SK-N-SH treated with all-trans-retinoic acid at 6 μM for 48 hours (cell line): ENCODE results near the gene KRTAP1-4.

Source experiments
- ATAC-seq: fragments of 200-7000 bp; cut with Tn5 transposase; 3 replicates; pipeline ENCODE4 v1.9.1; 2020; ENCODE audit warnings: mild to moderate bottlenecking, moderate library complexity
- ARNTL ChIP-seq: fragments of 450-650 bp; formaldehyde crosslinking; IDR thresholded peaks from 2 replicates; pipeline ENCODE4 v1.5.0; 2020; ENCODE audit warnings: low read depth, mild to moderate bottlenecking, moderate library complexity, borderline replicate concordance
- BACH2 ChIP-seq: fragments of 250-450 bp; sonication (Bioruptor Pico); IDR thresholded peaks from 2 replicates; pipeline ENCODE4 v1.9.0; 2021; ENCODE audit warnings: mild to moderate bottlenecking, borderline replicate concordance
- CSDC2 ChIP-seq: fragments of 250-450 bp; sonication (Bioruptor Pico); IDR thresholded peaks from 2 replicates; pipeline ENCODE4 v1.5.0; 2020; ENCODE audit warnings: mild to moderate bottlenecking, moderate library complexity
- ESRRG ChIP-seq: fragments of 250-450 bp; sonication (Bioruptor Pico); IDR thresholded peaks from 2 replicates; pipeline ENCODE4 v1.6.1; 2021; ENCODE audit warnings: mild to moderate bottlenecking
- ISL1 ChIP-seq: fragments of 250-450 bp; sonication (Bioruptor Pico); IDR thresholded peaks from 2 replicates; pipeline ENCODE4 v2.1.2; 2022; ENCODE audit warnings: mild to moderate bottlenecking, moderate library complexity
- OSR1 ChIP-seq: fragments of 250-450 bp; sonication (Bioruptor Pico); IDR thresholded peaks from 2 replicates; pipeline ENCODE4 v1.8.0; 2022; ENCODE audit warnings: moderate library complexity, mild to moderate bottlenecking, inconsistent platforms
- PPARA ChIP-seq: fragments of 250-450 bp; sonication (Bioruptor Pico); IDR thresholded peaks from 2 replicates; pipeline ENCODE4 v1.5.0; 2020; ENCODE audit warnings: mild to moderate bottlenecking, borderline replicate concordance
- RARB ChIP-seq: fragments of 250-450 bp; sonication (Bioruptor Pico); IDR thresholded peaks from 2 replicates; pipeline ENCODE4 v1.8.0; 2021; ENCODE audit warnings: mild to moderate bottlenecking, moderate library complexity
- SNAI2 ChIP-seq: fragments of 250-450 bp; sonication (Bioruptor Pico); IDR thresholded peaks from 2 replicates; pipeline ENCODE4 v1.5.0; 2020; ENCODE audit warnings: mild to moderate bottlenecking, moderate library complexity
- TCF4 ChIP-seq: fragments of 250-450 bp; sonication (Bioruptor Pico); IDR thresholded peaks from 2 replicates; pipeline ENCODE4 v1.8.0; 2021; ENCODE audit warnings: mild to moderate bottlenecking, moderate library complexity, borderline replicate concordance
- TOX ChIP-seq: fragments of 250-450 bp; sonication (Bioruptor Pico); IDR thresholded peaks from 2 replicates; pipeline ENCODE4 v1.8.0; 2021; ENCODE audit warnings: mild to moderate bottlenecking, moderate library complexity, borderline replicate concordance
- ZC3H10 ChIP-seq: fragments of 250-450 bp; sonication (Bioruptor Pico); IDR thresholded peaks from 2 replicates; pipeline ENCODE4 v1.5.1; 2021; ENCODE audit warnings: mild to moderate bottlenecking, moderate library complexity
- ZFP3 ChIP-seq: fragments of 250-450 bp; sonication (Bioruptor Pico); IDR thresholded peaks from 2 replicates; pipeline ENCODE4 v1.5.0; 2020; ENCODE audit warnings: mild to moderate bottlenecking, moderate library complexity
- ZNF565 ChIP-seq: fragments of 450-650 bp; formaldehyde crosslinking; conservative IDR thresholded peaks from 2 replicates; pipeline ENCODE4 v1.5.0; 2020; ENCODE audit warnings: low read depth, mild to moderate bottlenecking, moderate library complexity
- ZNF70 ChIP-seq: fragments of 450-650 bp; formaldehyde crosslinking; IDR thresholded peaks from 2 replicates; pipeline ENCODE4 v1.5.0; 2020; ENCODE audit warnings: mild to moderate bottlenecking, moderate library complexity
- TF ChIP-seq, protein P1 (sequence below): fragments of 250-450 bp; sonication (Bioruptor Pico); IDR thresholded peaks from 2 replicates; pipeline ENCODE4 v1.5.1; 2020; ENCODE audit warnings: low read depth, mild to moderate bottlenecking, moderate library complexity
- TF ChIP-seq, protein P2 (sequence below): fragments of 250-450 bp; sonication (Bioruptor Pico); IDR thresholded peaks from 2 replicates; pipeline ENCODE4 v1.8.0; 2021; ENCODE audit warnings: low read depth, mild to moderate bottlenecking, moderate library complexity, borderline replicate concordance
- TF ChIP-seq, protein P3 (sequence below): fragments of 250-450 bp; sonication (Bioruptor Pico); IDR thresholded peaks from 2 replicates; pipeline ENCODE4 v1.5.0; 2020; ENCODE audit warnings: mild to moderate bottlenecking, moderate library complexity
- TF ChIP-seq, protein P4 (sequence below): fragments of 250-450 bp; sonication (Bioruptor Pico); IDR thresholded peaks from 2 replicates; pipeline ENCODE4 v1.5.1; 2021; ENCODE audit warnings: mild to moderate bottlenecking, moderate library complexity
- TF ChIP-seq, protein P5 (sequence below): fragments of 250-450 bp; sonication (Bioruptor Pico); IDR thresholded peaks from 2 replicates; pipeline ENCODE4 v1.8.0; 2020; ENCODE audit warnings: mild to moderate bottlenecking, moderate library complexity, borderline replicate concordance

Gene KRTAP1-4

DNA sequence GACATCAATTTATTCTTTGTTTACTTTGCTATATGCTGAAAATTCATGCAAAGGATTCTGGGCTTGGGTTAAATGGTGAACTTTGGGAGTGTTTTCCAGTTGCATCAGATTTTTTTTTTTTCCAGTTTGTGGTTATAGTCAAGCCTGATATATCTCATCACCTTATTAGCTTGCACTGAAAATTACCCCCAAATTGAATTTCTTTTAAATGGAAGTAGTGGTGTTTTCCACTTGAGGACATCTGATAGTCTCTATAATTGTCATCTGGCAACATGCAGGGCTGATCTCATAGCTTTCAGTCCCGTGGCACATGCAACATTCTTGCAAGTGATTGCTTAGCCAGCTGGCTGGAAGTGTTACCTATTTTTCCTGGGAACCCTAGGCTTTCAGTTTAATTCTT lies 16.4 kb downstream of the KRTAP1-4 start (continued):
- TF ChIP-seq, protein P1, sequence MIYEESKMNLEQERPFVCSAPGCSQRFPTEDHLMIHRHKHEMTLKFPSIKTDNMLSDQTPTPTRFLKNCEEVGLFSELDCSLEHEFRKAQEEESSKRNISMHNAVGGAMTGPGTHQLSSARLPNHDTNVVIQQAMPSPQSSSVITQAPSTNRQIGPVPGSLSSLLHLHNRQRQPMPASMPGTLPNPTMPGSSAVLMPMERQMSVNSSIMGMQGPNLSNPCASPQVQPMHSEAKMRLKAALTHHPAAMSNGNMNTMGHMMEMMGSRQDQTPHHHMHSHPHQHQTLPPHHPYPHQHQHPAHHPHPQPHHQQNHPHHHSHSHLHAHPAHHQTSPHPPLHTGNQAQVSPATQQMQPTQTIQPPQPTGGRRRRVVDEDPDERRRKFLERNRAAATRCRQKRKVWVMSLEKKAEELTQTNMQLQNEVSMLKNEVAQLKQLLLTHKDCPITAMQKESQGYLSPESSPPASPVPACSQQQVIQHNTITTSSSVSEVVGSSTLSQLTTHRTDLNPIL (CRISPR knock-in tag) = no peak
- TF ChIP-seq ESRRG (no peak), ZNF565 (CRISPR knock-in tag) (no peak), CSDC2 (no peak), OSR1 (CRISPR knock-in tag) (no peak), PPARA (no peak), BACH2 (CRISPR knock-in tag) (no peak)

DNA sequence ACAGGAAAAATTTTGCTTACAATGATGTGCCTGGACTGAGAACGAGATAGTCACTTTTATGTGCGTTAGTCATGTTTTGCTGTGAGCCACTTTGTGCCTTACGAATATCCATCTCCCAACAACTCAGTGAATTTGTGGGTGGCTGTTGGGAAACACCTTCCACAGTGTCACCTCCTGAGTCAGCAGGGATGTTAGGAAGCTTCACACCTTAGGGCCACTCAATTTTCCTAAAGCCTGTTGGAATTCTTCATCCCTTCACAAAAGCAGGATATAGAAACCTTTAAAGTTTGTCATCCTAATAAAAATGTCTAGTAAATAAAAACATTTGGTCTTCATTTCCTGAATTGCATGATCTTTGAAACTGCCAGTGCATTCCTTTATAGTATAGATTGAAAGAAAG lies 16.8 kb downstream of the KRTAP1-4 start:
- TF ChIP-seq OSR1 (CRISPR knock-in tag) (no peak), ESRRG (no peak), ZNF565 (CRISPR knock-in tag) (no peak)
- TF ChIP-seq, all 23 proteins: peak for 0
- ATAC-seq = no peak

DNA sequence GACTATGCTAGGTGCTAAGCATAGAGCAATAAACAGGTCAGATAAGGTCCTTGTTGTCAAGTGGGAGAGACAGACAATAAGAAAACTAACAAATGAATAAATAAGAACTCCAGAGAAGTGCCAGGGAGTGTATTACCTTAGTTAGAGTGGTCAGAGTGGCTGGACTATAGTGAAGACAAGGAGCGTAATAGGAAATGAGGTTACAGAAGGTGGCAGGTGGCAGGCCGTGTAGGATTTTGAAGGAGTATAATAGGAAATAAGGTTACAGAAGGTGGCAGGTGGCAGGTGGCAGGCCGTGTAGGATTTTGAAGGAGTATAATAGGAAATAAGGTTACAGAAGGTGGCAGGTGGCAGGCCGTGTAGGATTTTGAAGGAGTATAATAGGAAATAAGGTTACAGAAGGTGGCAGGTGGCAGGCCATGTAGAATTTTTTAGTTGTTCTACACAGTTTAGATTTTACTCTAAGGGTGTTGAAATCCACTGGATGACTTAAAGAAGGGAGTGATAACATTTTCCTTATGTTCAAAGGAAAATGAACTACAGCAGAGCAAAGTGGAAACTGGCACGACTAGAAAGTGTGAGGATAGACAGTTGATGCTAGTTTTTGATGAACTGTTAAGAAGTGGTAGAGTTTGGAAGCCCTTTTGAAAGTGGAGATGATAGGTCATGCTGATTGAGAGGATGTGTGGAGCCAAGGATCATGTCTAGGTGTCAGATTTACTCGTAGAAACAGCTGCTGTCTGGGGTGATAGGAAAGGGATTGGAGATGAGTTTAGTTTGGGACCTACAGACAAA lies 17.5 kb downstream of the KRTAP1-4 start:
- no peak for ATAC-seq
- TF ChIP-seq ZC3H10 (CRISPR knock-in tag) (no peak), BACH2 (CRISPR knock-in tag) (no peak), ISL1 (CRISPR knock-in tag) (no peak), PPARA (no peak), TCF4 (CRISPR knock-in tag) (no peak), RARB (CRISPR knock-in tag) (no peak), ZNF70 (no peak), ESRRG (no peak), SNAI2 (CRISPR knock-in tag) (no peak), ZFP3 (CRISPR knock-in tag) (no peak)

DNA sequence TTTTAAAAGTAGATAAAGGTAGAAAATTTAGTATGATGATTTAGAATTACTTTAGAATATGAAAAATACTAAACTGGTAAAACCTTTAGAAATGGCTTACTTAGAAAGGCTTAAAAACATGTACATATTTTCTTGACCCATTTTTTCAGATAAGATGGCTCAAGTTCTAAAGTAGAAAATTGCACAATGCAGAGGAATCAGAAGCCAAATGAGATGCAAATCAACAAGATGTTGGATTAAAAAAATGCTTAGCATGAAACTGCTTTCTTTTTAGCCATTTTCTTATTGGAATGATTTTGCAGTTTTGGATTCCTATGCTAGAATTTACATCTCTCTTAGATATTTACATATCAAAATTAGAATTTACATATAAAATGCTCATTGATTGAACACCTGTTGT lies 19.6 kb downstream of the KRTAP1-4 start:
- no peak for TF ChIP-seq ZC3H10 (CRISPR knock-in tag)
- no peak for TF ChIP-seq OSR1 (CRISPR knock-in tag)
- TF ChIP-seq PPARA = no peak
- TF ChIP-seq, protein P1 (CRISPR knock-in tag) = no peak
- TF ChIP-seq RARB (CRISPR knock-in tag) = no peak
- TF ChIP-seq, protein P2, sequence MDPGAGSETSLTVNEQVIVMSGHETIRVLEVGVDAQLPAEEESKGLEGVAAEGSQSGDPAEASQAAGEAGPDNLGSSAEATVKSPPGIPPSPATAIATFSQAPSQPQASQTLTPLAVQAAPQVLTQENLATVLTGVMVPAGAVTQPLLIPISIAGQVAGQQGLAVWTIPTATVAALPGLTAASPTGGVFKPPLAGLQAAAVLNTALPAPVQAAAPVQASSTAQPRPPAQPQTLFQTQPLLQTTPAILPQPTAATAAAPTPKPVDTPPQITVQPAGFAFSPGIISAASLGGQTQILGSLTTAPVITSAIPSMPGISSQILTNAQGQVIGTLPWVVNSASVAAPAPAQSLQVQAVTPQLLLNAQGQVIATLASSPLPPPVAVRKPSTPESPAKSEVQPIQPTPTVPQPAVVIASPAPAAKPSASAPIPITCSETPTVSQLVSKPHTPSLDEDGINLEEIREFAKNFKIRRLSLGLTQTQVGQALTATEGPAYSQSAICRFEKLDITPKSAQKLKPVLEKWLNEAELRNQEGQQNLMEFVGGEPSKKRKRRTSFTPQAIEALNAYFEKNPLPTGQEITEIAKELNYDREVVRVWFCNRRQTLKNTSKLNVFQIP = no peak
- TF ChIP-seq TOX = no peak
- TF ChIP-seq, protein P3, sequence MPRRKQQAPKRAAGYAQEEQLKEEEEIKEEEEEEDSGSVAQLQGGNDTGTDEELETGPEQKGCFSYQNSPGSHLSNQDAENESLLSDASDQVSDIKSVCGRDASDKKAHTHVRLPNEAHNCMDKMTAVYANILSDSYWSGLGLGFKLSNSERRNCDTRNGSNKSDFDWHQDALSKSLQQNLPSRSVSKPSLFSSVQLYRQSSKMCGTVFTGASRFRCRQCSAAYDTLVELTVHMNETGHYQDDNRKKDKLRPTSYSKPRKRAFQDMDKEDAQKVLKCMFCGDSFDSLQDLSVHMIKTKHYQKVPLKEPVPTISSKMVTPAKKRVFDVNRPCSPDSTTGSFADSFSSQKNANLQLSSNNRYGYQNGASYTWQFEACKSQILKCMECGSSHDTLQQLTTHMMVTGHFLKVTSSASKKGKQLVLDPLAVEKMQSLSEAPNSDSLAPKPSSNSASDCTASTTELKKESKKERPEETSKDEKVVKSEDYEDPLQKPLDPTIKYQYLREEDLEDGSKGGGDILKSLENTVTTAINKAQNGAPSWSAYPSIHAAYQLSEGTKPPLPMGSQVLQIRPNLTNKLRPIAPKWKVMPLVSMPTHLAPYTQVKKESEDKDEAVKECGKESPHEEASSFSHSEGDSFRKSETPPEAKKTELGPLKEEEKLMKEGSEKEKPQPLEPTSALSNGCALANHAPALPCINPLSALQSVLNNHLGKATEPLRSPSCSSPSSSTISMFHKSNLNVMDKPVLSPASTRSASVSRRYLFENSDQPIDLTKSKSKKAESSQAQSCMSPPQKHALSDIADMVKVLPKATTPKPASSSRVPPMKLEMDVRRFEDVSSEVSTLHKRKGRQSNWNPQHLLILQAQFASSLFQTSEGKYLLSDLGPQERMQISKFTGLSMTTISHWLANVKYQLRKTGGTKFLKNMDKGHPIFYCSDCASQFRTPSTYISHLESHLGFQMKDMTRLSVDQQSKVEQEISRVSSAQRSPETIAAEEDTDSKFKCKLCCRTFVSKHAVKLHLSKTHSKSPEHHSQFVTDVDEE (CRISPR knock-in tag) = no peak
- no peak for TF ChIP-seq ARNTL (CRISPR knock-in tag)
- TF ChIP-seq, protein P4, sequence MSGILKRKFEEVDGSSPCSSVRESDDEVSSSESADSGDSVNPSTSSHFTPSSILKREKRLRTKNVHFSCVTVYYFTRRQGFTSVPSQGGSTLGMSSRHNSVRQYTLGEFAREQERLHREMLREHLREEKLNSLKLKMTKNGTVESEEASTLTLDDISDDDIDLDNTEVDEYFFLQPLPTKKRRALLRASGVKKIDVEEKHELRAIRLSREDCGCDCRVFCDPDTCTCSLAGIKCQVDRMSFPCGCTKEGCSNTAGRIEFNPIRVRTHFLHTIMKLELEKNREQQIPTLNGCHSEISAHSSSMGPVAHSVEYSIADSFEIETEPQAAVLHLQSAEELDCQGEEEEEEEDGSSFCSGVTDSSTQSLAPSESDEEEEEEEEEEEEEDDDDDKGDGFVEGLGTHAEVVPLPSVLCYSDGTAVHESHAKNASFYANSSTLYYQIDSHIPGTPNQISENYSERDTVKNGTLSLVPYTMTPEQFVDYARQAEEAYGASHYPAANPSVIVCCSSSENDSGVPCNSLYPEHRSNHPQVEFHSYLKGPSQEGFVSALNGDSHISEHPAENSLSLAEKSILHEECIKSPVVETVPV (CRISPR knock-in tag) = no peak
- TF ChIP-seq ZNF565 (CRISPR knock-in tag) = no peak
- TF ChIP-seq, protein P5, sequence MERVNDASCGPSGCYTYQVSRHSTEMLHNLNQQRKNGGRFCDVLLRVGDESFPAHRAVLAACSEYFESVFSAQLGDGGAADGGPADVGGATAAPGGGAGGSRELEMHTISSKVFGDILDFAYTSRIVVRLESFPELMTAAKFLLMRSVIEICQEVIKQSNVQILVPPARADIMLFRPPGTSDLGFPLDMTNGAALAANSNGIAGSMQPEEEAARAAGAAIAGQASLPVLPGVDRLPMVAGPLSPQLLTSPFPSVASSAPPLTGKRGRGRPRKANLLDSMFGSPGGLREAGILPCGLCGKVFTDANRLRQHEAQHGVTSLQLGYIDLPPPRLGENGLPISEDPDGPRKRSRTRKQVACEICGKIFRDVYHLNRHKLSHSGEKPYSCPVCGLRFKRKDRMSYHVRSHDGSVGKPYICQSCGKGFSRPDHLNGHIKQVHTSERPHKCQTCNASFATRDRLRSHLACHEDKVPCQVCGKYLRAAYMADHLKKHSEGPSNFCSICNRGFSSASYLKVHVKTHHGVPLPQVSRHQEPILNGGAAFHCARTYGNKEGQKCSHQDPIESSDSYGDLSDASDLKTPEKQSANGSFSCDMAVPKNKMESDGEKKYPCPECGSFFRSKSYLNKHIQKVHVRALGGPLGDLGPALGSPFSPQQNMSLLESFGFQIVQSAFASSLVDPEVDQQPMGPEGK (CRISPR knock-in tag) = no peak
- TF ChIP-seq ISL1 (CRISPR knock-in tag) = no peak
- no peak for TF ChIP-seq ZFP3 (CRISPR knock-in tag)
- no peak for ATAC-seq
